ENCODE measurements around the gene MLPH.

DNA sequence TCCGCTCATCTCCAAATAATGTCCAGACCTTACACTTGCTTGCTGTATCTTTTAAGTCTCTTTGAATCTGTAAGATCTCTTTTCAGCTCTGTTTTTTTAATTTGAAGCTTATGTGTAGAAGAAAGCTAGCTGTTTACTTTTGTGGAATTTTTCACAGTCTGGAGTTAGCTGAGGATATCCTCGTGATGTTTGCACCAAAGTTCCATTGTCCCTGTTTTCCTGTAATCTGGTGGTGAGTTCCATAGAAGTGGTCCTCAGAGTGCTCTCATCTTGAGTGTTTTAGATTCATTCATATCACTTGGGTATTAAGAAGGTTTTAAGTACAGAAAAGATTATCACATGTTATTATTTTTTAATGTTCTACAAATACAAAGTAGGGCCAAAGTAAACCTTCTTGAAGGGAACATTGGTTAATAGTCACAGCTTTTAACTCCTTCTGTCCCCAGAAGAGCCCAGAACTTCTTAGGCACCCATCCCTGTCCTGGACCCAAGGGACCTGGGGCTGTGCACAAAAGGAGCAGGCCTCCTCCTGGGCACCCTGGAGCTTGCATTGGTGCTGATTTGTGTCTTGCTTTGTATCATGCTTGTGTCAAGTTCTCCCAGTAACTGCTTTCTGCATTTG lies 15.0 kb downstream of the MLPH start:
- TF ChIP-seq EZH2 (IDR thresholded peaks at IDR 0.05; ENCODE audit: insufficient read depth, poor library complexity, severe bottlenecking) (no peak), EZH2phosphoT487 (IDR thresholded peaks at IDR 0.05; ENCODE audit: insufficient read depth, low read depth) (no peak)

Measured in GM23248 (cell line).